ENCODE measurements around the gene AMMECR1.
"Not testable (repeated sequence)": the region's sequence is repeated elsewhere in the genome, so short reads cannot be mapped to it uniquely, and the experiment has no call there.

The AMMECR1 gene

DNA sequence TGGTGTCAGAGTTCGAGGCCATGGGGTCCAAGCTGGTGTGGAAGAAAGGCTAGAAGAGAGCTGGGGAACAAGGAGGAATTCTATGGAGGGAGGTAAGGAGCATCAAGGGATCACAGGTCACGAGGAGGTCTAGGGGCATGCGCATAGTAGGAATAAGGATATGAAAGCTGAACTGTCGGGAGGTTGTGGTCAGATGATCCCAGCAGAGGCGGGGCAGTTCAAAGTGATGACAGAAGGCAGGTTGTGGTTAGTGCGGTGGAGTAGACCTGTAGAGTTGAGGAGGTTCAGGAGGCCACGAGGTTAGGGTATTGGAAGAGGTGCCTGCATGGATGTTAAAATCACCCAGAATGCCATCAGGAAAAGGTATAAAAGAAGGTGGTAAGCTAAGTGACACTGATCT, 158.7 kb downstream of the AMMECR1 start:
- no peak overlapping the region for H2AFZ ChIP-seq (ENCODE audit: low read length)
- H3K9ac ChIP-seq (ENCODE audit: low read depth, low read length, poor library complexity, severe bottlenecking) = no peak overlapping the region
- H3K9me3 ChIP-seq (ENCODE audit: insufficient read depth, low read depth, low read length) = no peaks in the 10 kb centered on the region
- no peaks in the 10 kb centered on the region for H3K4me1 ChIP-seq (ENCODE audit: insufficient read depth, low read length, poor library complexity, severe bottlenecking)
- no peaks in the 10 kb centered on the region for H3K9me2 ChIP-seq (replicated peaks; ENCODE audit: low read depth, low read length)
- peaks cover 27% of the 10 kb centered on the region; the same call in 1 of the 2 replicates for H3K36me3 ChIP-seq (ENCODE audit: insufficient read depth, low read length)
- no peaks in the 10 kb centered on the region for H3K27me3 ChIP-seq (ENCODE audit: insufficient read depth, low read length, poor library complexity, severe bottlenecking)
- H3K4me3 ChIP-seq (ENCODE audit: low read length, poor library complexity, severe bottlenecking) = no peak overlapping the region
- no peak overlapping the region for H3K4me2 ChIP-seq (ENCODE audit: low read depth, low read length, poor library complexity, severe bottlenecking)
- peaks cover 12% of the 10 kb centered on the region for H3K79me2 ChIP-seq (ENCODE audit: insufficient read depth, low read length)
- peaks cover 7% of the 10 kb centered on the region for H4K20me1 ChIP-seq (ENCODE audit: insufficient read depth, low read length, poor library complexity, severe bottlenecking)
- H3F3A ChIP-seq (ENCODE audit: low read depth) = no peaks in the 10 kb centered on the region
- TF ChIP-seq EZH2phosphoT487 (IDR thresholded peaks at IDR 0.05; ENCODE audit: borderline replicate concordance) = no peak

DNA sequence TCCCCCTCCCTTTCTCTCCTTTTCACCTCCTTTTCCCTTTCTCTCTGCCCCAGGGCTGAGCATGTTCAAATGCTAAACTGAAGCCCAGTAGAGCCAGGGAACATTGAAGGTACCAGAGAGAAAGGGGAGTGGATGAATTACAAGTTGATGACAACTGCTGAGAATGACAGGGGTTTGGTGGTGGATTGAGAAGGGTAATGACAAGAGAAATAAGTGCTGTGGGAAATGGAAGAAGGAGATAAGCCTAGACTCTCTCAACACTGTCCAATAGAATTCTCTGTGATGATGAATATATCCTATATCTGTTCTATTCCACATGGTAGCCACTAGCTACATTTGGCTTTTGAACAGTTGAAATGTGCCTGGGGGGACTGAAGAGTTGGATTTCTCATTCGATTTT, 160.4 kb downstream of the AMMECR1 start:
- Histone ChIP-seq H4K20me1 (ENCODE audit: insufficient read depth, low read length, poor library complexity, severe bottlenecking) (peaks cover 7% of the 10 kb centered on the region), H3K79me2 (ENCODE audit: insufficient read depth, low read length) (peaks cover 9% of the 10 kb centered on the region), H3K9ac (ENCODE audit: low read depth, low read length, poor library complexity, severe bottlenecking) (no peak overlapping the region), H3K4me2 (ENCODE audit: low read depth, low read length, poor library complexity, severe bottlenecking) (no peak overlapping the region), H3K4me3 (ENCODE audit: low read length, poor library complexity, severe bottlenecking) (no peak overlapping the region), H3F3A (ENCODE audit: low read depth) (no peaks in the 10 kb centered on the region), H3K27me3 (ENCODE audit: insufficient read depth, low read length, poor library complexity, severe bottlenecking) (no peaks in the 10 kb centered on the region), H3K9me3 (ENCODE audit: insufficient read depth, low read depth, low read length) (no peaks in the 10 kb centered on the region), H3K9me2 (replicated peaks; ENCODE audit: low read depth, low read length) (no peaks in the 10 kb centered on the region), H3K4me1 (ENCODE audit: insufficient read depth, low read length, poor library complexity, severe bottlenecking) (no peaks in the 10 kb centered on the region), H2AFZ (ENCODE audit: low read length) (no peak overlapping the region), H3K36me3 (ENCODE audit: insufficient read depth, low read length) (peaks cover 27% of the 10 kb centered on the region; the same call in 1 of the 2 replicates)
- TF ChIP-seq EZH2phosphoT487 (IDR thresholded peaks at IDR 0.05; ENCODE audit: borderline replicate concordance) = no peak
- TF ChIP-seq, protein P1, sequence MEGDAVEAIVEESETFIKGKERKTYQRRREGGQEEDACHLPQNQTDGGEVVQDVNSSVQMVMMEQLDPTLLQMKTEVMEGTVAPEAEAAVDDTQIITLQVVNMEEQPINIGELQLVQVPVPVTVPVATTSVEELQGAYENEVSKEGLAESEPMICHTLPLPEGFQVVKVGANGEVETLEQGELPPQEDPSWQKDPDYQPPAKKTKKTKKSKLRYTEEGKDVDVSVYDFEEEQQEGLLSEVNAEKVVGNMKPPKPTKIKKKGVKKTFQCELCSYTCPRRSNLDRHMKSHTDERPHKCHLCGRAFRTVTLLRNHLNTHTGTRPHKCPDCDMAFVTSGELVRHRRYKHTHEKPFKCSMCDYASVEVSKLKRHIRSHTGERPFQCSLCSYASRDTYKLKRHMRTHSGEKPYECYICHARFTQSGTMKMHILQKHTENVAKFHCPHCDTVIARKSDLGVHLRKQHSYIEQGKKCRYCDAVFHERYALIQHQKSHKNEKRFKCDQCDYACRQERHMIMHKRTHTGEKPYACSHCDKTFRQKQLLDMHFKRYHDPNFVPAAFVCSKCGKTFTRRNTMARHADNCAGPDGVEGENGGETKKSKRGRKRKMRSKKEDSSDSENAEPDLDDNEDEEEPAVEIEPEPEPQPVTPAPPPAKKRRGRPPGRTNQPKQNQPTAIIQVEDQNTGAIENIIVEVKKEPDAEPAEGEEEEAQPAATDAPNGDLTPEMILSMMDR (conservative IDR thresholded peaks at IDR 0.05; ENCODE audit: low read length) = no peak

DNA sequence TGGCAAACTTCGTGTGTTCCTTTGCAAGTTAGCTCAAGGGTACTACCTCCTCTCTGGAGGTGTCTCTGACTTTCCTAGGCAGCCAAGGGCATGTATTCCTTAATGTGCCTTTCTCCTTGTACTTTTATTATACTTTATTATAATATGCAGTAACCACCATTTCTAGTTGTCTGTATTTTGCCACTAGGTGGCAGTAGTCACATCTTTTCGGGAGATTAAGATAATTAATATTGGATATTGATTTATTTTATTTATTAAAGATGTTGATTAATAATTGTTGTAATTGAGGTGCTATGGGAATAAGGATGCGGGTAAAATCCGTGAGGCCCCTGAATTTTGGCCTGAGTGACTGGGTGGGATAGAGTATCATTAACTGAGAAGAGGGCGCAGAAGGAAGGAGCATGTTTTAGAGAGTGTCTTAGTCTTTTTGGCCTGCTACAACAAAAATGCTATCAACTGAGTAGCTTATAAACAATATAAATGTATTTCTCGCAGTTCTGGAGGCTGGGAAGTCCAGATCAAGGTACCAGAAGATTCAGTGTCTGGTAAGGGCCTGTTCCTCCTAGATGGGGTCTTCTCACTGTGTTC, 161.6 kb downstream of the AMMECR1 start:
- Histone ChIP-seq H3K4me2 (ENCODE audit: low read depth, low read length, poor library complexity, severe bottlenecking) (no peak overlapping the region), H3K4me3 (ENCODE audit: low read length, poor library complexity, severe bottlenecking) (no peak overlapping the region), H3K9ac (ENCODE audit: low read depth, low read length, poor library complexity, severe bottlenecking) (no peak overlapping the region), H3K36me3 (ENCODE audit: insufficient read depth, low read length) (peaks cover 27% of the 10 kb centered on the region; the same call in 1 of the 2 replicates), H3F3A (ENCODE audit: low read depth) (no peaks in the 10 kb centered on the region), H3K79me2 (ENCODE audit: insufficient read depth, low read length) (peaks cover 6% of the 10 kb centered on the region), H2AFZ (ENCODE audit: low read length) (no peak overlapping the region), H4K20me1 (ENCODE audit: insufficient read depth, low read length, poor library complexity, severe bottlenecking) (peaks cover 7% of the 10 kb centered on the region), H3K9me2 (replicated peaks; ENCODE audit: low read depth, low read length) (no peaks in the 10 kb centered on the region), H3K27me3 (ENCODE audit: insufficient read depth, low read length, poor library complexity, severe bottlenecking) (no peaks in the 10 kb centered on the region), H3K9me3 (ENCODE audit: insufficient read depth, low read depth, low read length) (no peaks in the 10 kb centered on the region), H3K4me1 (ENCODE audit: insufficient read depth, low read length, poor library complexity, severe bottlenecking) (no peaks in the 10 kb centered on the region)
- TF ChIP-seq EZH2phosphoT487 (IDR thresholded peaks at IDR 0.05; ENCODE audit: borderline replicate concordance) = no peak
- TF ChIP-seq, protein P1 (conservative IDR thresholded peaks at IDR 0.05; ENCODE audit: low read length) = peak; percentile 48

DNA sequence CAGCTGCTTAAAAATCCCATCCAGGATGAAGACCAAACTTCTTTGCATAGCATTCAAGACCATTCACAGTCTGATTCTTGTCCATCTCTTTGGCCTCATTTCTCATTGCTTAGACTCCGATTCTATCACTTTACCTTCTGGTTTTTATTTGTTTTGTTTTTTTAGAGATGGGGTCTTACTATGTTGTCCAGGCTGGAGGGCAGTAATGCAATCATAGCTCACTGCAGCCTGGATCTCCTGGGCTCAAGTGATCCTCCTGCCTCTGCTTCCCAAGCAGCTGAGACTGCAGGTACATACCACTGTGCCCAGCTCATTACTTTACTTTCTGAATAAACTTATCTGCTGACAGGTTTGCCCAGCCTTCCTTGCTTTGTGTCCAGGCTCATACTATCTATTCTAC, 162.1 kb downstream of the AMMECR1 start:
- Histone ChIP-seq H3K4me1 (ENCODE audit: insufficient read depth, low read length, poor library complexity, severe bottlenecking) (no peaks in the 10 kb centered on the region), H3K27me3 (ENCODE audit: insufficient read depth, low read length, poor library complexity, severe bottlenecking) (no peaks in the 10 kb centered on the region), H3K4me3 (ENCODE audit: low read length, poor library complexity, severe bottlenecking) (no peak overlapping the region), H3F3A (ENCODE audit: low read depth) (no peaks in the 10 kb centered on the region), H3K36me3 (ENCODE audit: insufficient read depth, low read length) (peaks cover 27% of the 10 kb centered on the region; the same call in 1 of the 2 replicates), H3K79me2 (ENCODE audit: insufficient read depth, low read length) (peaks cover 1% of the 10 kb centered on the region), H3K4me2 (ENCODE audit: low read depth, low read length, poor library complexity, severe bottlenecking) (no peak overlapping the region), H3K9ac (ENCODE audit: low read depth, low read length, poor library complexity, severe bottlenecking) (no peak overlapping the region), H3K9me3 (ENCODE audit: insufficient read depth, low read depth, low read length) (no peaks in the 10 kb centered on the region), H3K9me2 (replicated peaks; ENCODE audit: low read depth, low read length) (no peaks in the 10 kb centered on the region), H2AFZ (ENCODE audit: low read length) (no peak overlapping the region), H4K20me1 (ENCODE audit: insufficient read depth, low read length, poor library complexity, severe bottlenecking) (peaks cover 2% of the 10 kb centered on the region)
- TF ChIP-seq, protein P1 (conservative IDR thresholded peaks at IDR 0.05; ENCODE audit: low read length) = no peak
- no peak for TF ChIP-seq EZH2phosphoT487 (IDR thresholded peaks at IDR 0.05; ENCODE audit: borderline replicate concordance)

DNA sequence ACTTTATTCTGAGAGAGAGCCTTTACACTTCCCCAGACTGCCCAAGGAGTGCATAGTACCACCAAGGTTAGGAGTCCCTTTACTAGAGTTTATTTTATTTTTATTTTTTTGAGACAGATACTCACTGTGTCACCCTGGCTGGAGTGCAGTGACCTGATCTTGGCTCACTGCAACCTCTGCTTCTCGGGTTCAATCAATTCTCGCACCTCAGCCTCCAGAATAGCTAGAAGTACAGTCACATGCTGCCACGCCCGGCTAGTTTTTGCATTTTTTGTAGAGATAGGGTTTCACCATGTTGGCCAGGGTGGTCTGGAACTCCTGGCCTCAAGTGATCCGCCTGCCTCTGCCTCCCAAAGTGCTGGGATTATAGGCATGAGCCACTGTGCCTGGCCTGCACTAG, 163.6 kb downstream of the AMMECR1 start:
- not testable (repeated sequence) for H3K9me2 ChIP-seq (replicated peaks; ENCODE audit: low read depth, low read length); H3K9me3 ChIP-seq (ENCODE audit: insufficient read depth, low read depth, low read length); H3K4me1 ChIP-seq (ENCODE audit: insufficient read depth, low read length, poor library complexity, severe bottlenecking); H3K27me3 ChIP-seq (ENCODE audit: insufficient read depth, low read length, poor library complexity, severe bottlenecking); H3F3A ChIP-seq (ENCODE audit: low read depth); H2AFZ ChIP-seq (ENCODE audit: low read length); H3K4me3 ChIP-seq (ENCODE audit: low read length, poor library complexity, severe bottlenecking); H4K20me1 ChIP-seq (ENCODE audit: insufficient read depth, low read length, poor library complexity, severe bottlenecking); H3K79me2 ChIP-seq (ENCODE audit: insufficient read depth, low read length); H3K4me2 ChIP-seq (ENCODE audit: low read depth, low read length, poor library complexity, severe bottlenecking); H3K9ac ChIP-seq (ENCODE audit: low read depth, low read length, poor library complexity, severe bottlenecking)
- H3K36me3 ChIP-seq (ENCODE audit: insufficient read depth, low read length) = peaks cover 35% of the 10 kb centered on the region; the same call in 1 of the 2 replicates

All from Loucy (cell line).